Muscle layer of duodenum (tissue), 2 donors: ENCODE results near the gene PLA2G15.

Experiments used
- H3K27ac ChIP-seq: one replicate; pipeline ENCODE4 v1.7.0; 2013; ENCODE audit warnings: mild to moderate bottlenecking, low read length
- H3K27me3 ChIP-seq: one replicate; pipeline ENCODE4 v1.7.0; 2013; ENCODE audit warnings: low read depth, mild to moderate bottlenecking, control low read depth, low read length
- H3K36me3 ChIP-seq, 2 donors: one replicate each; pipeline ENCODE4 v1.7.0; 2013; ENCODE audit warnings: low read length in 2 of 2, control low read depth in 1 of 2, mild to moderate bottlenecking in 1 of 2; ENCODE audit not compliant: insufficient read depth in 2 of 2, control insufficient read depth in 1 of 2
- H3K4me1 ChIP-seq, 2 donors: one replicate each; pipeline ENCODE4 v1.7.0; 2013; ENCODE audit warnings: low read length in 2 of 2, mild to moderate bottlenecking in 2 of 2, control low read depth in 1 of 2, moderate library complexity in 1 of 2; ENCODE audit not compliant: insufficient read depth in 2 of 2, control insufficient read depth in 1 of 2
- H3K4me3 ChIP-seq, 2 donors: one replicate each; pipeline ENCODE4 v1.7.0; 2013; ENCODE audit warnings: low read length in 2 of 2, low read depth in 1 of 2, mild to moderate bottlenecking in 1 of 2
- H3K9me3 ChIP-seq, 2 donors: one replicate each; pipeline ENCODE4 v1.7.0; 2013; ENCODE audit warnings: low read length in 2 of 2, control low read depth in 1 of 2, mild to moderate bottlenecking in 1 of 2; ENCODE audit not compliant: control insufficient read depth in 1 of 2
- donor health status: healthy.

PLA2G15 gene

DNA sequence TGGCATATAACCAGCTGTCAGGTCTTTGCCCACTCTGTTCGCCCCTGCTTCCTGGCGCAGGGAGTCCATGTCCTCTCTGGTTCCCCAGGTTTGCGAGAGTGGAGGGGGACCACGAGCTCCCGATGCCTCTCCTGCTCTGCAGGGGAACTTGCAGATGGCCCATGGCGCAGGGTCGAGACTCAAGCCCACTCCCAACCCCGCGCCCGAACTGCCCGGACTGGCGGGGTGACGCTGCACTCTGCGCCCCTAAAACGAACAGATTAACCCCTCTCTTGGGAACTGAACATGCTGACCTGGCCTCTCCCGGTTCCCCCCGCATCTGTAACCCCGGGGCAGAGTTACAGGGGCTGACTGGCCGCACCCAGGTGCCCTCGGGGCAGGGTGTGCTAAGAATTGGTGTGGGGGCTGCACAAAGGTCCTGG lies 681 bp upstream of the PLA2G15 start:
- Histone ChIP-seq H3K9me3 (no peaks in the 10 kb centered on the region), H3K27me3 (no peaks in the 10 kb centered on the region), H3K27ac (no peak overlapping the region), H3K4me3 (peak overlapping the region; percentile 83 to 92), H3K4me1 (peaks cover 15 to 37% of the 10 kb centered on the region in 2 donors), H3K36me3 (peaks cover 0 to 6% of the 10 kb centered on the region in 2 donors)

DNA sequence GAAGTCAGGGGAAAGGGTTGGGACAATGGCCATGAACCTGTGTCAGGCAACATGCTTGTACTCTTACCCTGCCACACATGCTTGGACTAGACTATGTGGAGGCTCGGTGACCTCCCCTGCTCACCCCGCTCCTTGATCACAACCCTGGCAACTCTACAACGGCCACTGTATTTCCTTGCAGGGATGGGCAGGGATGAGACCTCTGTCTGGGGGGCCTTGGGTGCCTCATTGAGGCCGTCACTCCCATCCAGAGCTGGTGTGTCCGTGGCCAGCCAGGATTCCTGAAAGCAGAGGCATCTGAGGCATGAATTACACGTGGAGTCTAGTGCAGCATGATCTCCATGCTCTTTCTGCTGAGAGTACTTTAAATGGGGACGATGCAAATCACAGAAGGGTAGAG lies 948 bp downstream of the PLA2G15 start:
- no peaks in the 10 kb centered on the region for H3K9me3 ChIP-seq
- H3K27ac ChIP-seq: no peak overlapping the region
- H3K27me3 ChIP-seq: no peaks in the 10 kb centered on the region
- peaks cover 15 to 30% of the 10 kb centered on the region in 2 donors for H3K4me1 ChIP-seq
- peak overlapping the region; percentile 83 to 92 for H3K4me3 ChIP-seq
- H3K36me3 ChIP-seq: peaks cover 4 to 12% of the 10 kb centered on the region in 2 donors

DNA sequence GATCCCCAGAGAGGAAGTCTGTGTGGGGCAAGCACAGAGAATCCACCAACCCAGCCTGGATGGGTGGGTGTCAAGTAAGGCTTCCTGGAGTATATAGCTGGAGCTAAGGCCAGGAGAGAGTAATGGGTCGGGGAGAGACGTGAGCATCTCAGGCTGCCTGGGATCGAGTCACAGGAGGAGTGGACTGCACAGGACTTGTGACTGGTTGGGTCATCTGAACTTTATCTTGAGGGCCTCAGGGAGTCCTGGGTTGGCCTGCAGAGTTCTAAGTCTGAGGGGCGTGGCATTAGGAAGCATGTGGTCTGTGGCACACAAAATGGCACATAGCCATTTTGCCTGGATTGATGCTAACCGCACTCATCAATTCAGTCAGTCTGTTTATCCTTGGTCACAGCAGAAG lies 1.5 kb downstream of the PLA2G15 start:
- no peak overlapping the region for H3K27ac ChIP-seq
- peaks cover 15 to 30% of the 10 kb centered on the region in 2 donors for H3K4me1 ChIP-seq

DNA sequence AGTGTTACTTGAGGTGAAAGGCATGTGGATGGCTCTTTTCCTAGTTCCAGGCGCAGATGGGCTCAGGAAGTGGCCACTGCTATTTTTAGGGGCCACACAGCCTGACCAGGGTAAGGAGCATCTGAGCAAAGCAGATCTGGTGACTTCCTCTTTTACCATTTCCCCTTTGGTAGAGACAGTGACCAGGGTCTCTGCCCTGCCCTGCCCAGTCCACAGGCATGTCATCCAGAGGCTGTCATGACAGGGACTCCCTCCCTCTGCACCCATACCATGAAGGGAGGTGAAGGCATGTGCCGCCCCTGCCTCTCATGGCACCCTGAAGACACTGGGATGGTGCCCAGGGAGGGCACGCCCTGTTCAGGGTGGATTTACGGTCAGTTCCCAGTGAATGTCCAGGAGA lies 2.2 kb downstream of the PLA2G15 start:
- no peaks in the 10 kb centered on the region for H3K27me3 ChIP-seq
- H3K4me1 ChIP-seq: peaks cover 15 to 37% of the 10 kb centered on the region in 2 donors
- H3K9me3 ChIP-seq: no peaks in the 10 kb centered on the region
- no peak overlapping the region for H3K4me3 ChIP-seq
- H3K36me3 ChIP-seq: peaks cover 4 to 17% of the 10 kb centered on the region in 2 donors
- no peak overlapping the region for H3K27ac ChIP-seq

More for the DNA sequence above, 1.5 kb downstream of the PLA2G15 start:
- H3K9me3 ChIP-seq: no peaks in the 10 kb centered on the region
- peaks cover 4 to 12% of the 10 kb centered on the region in 2 donors for H3K36me3 ChIP-seq
- peak overlapping the region in 1 of 2 donors; percentile 92 for H3K4me3 ChIP-seq
- no peaks in the 10 kb centered on the region for H3K27me3 ChIP-seq

DNA sequence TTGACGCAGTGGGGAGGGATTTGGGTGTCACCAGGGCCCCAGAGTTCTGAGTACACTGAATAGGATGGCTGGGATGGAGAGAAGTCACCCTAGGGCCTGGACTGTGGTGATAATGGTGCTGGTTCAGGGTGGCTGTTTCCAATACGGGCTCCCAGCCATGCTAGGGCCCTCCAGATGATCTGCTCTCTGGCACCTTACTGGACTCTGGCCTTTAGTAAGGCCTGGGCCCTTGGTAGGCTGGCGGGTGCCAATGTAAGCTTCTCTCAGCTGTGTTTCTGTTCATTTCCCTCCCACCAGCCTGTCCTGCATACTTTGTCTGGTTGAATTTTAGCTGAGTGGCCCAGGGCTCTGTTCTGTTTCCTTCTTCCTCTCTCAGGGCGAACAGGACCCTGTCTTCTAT lies 2.8 kb downstream of the PLA2G15 start:
- no peaks in the 10 kb centered on the region for H3K9me3 ChIP-seq
- no peak overlapping the region for H3K4me3 ChIP-seq
- no peak overlapping the region for H3K27ac ChIP-seq
- H3K4me1 ChIP-seq: peaks cover 15 to 39% of the 10 kb centered on the region in 2 donors
- peaks cover 4 to 22% of the 10 kb centered on the region in 2 donors for H3K36me3 ChIP-seq
- no peaks in the 10 kb centered on the region for H3K27me3 ChIP-seq

DNA sequence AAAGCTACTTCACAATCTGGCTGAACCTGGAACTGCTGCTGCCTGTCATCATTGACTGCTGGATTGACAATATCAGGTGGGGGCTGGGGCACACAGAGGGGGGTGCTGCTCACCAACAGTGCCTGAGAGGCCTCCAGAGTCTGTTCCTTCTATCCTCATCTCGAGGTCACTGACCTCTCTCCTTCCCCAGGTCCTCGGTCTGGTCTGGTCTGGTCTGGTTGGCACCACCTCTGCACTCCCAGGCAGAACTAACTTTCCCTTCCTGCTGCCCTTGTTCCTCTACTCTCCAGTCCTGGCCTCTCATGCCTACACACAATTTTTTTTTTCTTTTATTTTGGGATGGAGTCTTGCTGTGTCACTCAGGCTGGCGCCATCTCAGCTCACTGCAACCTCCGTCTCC lies 4.2 kb downstream of the PLA2G15 start:
- Histone ChIP-seq H3K36me3 (peaks cover 4 to 32% of the 10 kb centered on the region in 2 donors), H3K27ac (no peak overlapping the region), H3K4me3 (no peak overlapping the region)

DNA sequence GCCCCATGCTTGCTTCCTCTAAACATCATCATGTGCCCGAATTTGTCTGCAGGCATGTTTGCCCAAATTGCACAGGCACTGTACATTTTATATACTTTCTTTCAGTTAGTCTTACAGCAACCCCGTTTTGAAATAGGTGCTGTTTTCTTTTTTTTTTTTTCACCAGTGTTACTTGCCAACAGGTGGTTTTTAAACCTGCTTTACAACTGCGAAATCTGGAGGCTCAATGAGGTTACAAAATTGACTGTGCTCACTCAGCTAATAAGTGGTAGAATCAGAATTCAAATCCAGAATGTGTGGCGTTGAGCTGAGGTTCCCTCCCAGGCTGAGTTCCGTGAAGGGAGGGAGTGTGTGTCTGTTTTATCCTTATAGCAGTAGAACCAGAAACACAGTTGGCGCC lies 5.8 kb downstream of the PLA2G15 start:
- no peaks in the 10 kb centered on the region for H3K9me3 ChIP-seq
- H3K4me3 ChIP-seq: no peak overlapping the region
- H3K27me3 ChIP-seq: no peaks in the 10 kb centered on the region
- H3K27ac ChIP-seq: no peak overlapping the region
- peaks cover 11 to 28% of the 10 kb centered on the region in 2 donors for H3K4me1 ChIP-seq
- H3K36me3 ChIP-seq: peaks cover 13 to 44% of the 10 kb centered on the region in 2 donors

More for the DNA sequence above, 4.2 kb downstream of the PLA2G15 start:
- H3K9me3 ChIP-seq: no peaks in the 10 kb centered on the region
- no peaks in the 10 kb centered on the region for H3K27me3 ChIP-seq
- peaks cover 13 to 36% of the 10 kb centered on the region in 2 donors for H3K4me1 ChIP-seq

DNA sequence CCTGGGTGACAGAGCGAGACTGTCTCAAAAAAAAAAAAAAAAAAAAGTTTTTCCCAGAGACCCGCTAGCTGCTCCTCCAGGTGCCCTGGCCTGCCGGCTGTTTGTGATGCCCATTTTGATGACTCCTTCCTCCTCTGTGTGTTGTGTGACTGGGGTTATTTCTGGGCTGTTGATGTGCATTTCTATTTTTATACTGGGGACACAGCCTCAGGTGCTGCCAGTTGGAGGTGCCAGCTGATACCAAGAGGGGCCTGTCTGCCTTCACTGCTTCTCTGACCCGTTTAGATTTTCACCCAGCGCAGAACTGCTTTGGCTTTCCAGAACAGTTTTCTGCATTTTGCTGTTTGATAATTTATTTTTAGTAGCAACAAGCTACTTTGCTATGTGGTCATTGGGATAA lies 6.7 kb downstream of the PLA2G15 start:
- H3K27ac ChIP-seq: peak overlapping the region; percentile 33
- H3K4me1 ChIP-seq: peaks cover 2 to 19% of the 10 kb centered on the region in 2 donors
- H3K36me3 ChIP-seq: peaks cover 13 to 46% of the 10 kb centered on the region in 2 donors
- H3K4me3 ChIP-seq: no peak overlapping the region
- no peaks in the 10 kb centered on the region for H3K9me3 ChIP-seq
- no peaks in the 10 kb centered on the region for H3K27me3 ChIP-seq

DNA sequence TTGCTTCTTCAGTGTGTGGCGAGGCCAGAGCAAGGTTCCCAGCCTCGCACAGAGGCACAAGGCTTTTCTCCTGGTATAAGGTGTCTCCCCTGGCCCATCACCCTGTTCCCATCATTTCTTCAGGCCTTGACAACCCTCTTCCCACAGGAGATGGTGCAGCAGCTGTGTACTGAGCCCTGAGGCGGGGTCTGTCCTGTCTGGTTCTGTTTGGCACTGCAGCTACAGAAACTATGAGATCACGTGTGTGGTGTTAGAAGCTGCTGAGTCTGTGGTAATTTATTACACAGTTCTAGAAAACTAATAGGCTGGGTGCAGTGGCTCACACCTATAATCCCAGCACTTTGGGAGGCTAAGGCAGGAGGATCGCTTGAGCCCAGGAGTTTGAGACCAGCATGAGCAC lies 7.2 kb downstream of the PLA2G15 start:
- Histone ChIP-seq H3K27ac (peak overlapping the region; percentile 33), H3K9me3 (no peaks in the 10 kb centered on the region), H3K36me3 (peaks cover 13 to 46% of the 10 kb centered on the region in 2 donors), H3K4me3 (no peak overlapping the region), H3K27me3 (no peaks in the 10 kb centered on the region), H3K4me1 (peaks cover 0 to 14% of the 10 kb centered on the region in 2 donors)

DNA sequence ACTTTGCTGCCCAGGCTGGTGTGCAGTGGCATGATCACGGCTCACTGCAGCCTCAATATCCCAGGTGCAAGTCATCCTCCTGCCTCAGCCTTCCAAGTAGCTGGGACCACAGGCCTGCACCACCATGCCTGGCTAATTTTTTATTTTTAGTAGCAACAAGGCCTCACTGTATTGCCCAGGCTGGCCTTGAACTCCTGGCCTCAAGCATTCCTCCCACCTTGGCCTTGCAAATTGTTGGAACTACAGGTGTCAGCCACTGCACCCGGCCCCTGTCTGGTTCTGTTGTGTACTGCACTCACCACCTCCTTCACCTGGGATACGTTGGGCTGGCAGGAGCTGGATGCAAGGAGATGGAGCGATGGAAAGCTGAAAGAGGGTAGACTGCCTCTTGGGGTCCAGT lies 8.5 kb downstream of the PLA2G15 start:
- H3K27ac ChIP-seq: no peak overlapping the region
- H3K4me1 ChIP-seq: peaks cover 0 to 9% of the 10 kb centered on the region in 2 donors
- H3K4me3 ChIP-seq: no peak overlapping the region
- peaks cover 13 to 54% of the 10 kb centered on the region in 2 donors for H3K36me3 ChIP-seq
- no peaks in the 10 kb centered on the region for H3K27me3 ChIP-seq
- H3K9me3 ChIP-seq: no peaks in the 10 kb centered on the region

DNA sequence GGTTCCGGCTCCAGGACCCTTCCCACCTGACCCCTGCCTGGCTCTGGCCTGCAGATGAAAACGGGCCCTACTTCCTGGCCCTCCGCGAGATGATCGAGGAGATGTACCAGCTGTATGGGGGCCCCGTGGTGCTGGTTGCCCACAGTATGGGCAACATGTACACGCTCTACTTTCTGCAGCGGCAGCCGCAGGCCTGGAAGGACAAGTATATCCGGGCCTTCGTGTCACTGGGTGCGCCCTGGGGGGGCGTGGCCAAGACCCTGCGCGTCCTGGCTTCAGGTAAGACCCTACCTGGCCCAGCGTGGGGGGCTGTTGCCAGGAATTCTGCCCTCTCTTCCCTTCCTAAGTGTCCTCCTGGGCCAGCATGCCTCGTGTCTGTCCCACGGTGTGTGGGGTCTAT lies 10.5 kb downstream of the PLA2G15 start:
- Histone ChIP-seq H3K36me3 (peaks cover 23 to 64% of the 10 kb centered on the region in 2 donors), H3K27me3 (no peaks in the 10 kb centered on the region), H3K27ac (no peak overlapping the region), H3K4me1 (peaks cover 0 to 9% of the 10 kb centered on the region in 2 donors), H3K9me3 (no peaks in the 10 kb centered on the region), H3K4me3 (no peak overlapping the region)

DNA sequence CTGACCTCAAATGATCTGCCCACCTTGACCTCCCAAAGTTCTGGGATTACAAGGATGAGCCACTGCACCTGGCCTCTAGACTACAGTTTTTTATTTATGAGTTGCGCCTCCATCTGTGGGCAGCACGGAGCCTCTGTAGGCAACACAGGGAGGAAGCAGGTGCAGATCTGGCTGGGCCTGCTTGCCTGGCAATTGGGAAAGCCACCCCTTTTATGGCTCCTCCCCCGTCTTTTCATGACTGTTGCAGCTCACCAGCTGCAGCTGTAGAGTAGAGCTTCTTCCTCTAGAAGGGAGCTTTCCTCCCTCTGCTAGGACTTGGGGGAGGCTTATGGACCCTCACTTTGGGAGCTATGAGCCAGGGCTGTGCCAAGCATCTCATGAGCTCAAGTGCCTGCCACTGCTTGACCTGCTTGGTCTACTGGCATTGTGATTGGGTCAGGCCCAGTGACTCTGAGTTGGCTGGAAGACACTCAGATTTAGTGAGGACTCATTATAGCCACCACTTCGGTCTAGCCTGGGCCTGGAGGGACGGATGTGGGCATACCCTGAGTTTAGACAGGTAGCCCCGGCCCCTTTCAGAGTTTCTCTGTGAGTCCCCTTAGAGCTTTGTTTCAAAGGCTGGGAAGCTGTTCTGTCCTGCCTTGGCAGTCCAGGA lies 12.2 kb downstream of the PLA2G15 start:
- Histone ChIP-seq H3K9me3 (no peaks in the 10 kb centered on the region), H3K27me3 (no peaks in the 10 kb centered on the region), H3K36me3 (peaks cover 19 to 56% of the 10 kb centered on the region in 2 donors), H3K4me3 (no peak overlapping the region), H3K4me1 (peaks cover 0 to 8% of the 10 kb centered on the region in 2 donors), H3K27ac (peak overlapping the region; percentile 43)
